Measurements from ENCODE around the gene SARM1.

The SARM1 gene

DNA sequence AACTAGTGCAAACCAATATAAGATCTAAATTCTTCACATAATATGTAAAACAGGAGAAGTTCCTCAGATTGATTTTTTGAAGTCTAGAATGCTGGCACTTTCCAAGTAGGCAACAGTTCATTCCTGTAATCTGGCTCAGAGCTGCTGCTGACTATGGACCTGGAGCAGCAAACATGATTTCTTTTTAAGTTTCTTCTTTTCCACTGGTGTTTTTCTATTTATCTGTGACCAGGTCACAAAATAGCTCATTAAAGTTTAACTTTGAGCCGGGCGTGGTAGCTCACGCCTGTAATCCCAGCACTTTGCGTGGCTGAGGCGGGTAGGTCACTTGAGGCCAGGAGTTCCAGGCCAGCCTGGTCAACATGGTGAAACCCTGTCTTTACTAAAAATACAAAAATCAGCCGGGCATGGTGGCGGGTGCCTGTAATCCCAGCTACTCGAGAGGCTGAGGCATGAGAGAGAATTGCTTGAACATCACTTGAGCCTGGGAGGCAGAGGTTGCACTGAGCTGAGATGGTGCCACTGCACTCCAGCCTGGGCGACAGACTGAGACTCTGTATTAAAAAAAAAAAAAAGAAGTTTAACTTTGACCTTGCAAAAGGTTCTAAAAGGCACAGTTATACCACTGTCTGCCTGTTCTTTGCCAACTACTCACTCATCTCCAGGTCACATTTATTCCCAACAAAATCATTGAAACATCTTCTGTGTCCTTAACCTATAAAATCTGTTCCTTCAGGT is 72.6 kb downstream of the SARM1 start:
- no peak for ATAC-seq
- no peak overlapping the region for H3K27ac Mint-ChIP-seq
- H3K4me1 Mint-ChIP-seq = no peaks in the 10 kb centered on the region
- no peaks in the 10 kb centered on the region for H3K9me3 Mint-ChIP-seq
- no peak overlapping the region for H3K4me3 Mint-ChIP-seq
- no peaks in the 10 kb centered on the region for H3K36me3 Mint-ChIP-seq
- DNase-seq (ENCODE audit: low spot score in 2 of 2) = no peak

DNA sequence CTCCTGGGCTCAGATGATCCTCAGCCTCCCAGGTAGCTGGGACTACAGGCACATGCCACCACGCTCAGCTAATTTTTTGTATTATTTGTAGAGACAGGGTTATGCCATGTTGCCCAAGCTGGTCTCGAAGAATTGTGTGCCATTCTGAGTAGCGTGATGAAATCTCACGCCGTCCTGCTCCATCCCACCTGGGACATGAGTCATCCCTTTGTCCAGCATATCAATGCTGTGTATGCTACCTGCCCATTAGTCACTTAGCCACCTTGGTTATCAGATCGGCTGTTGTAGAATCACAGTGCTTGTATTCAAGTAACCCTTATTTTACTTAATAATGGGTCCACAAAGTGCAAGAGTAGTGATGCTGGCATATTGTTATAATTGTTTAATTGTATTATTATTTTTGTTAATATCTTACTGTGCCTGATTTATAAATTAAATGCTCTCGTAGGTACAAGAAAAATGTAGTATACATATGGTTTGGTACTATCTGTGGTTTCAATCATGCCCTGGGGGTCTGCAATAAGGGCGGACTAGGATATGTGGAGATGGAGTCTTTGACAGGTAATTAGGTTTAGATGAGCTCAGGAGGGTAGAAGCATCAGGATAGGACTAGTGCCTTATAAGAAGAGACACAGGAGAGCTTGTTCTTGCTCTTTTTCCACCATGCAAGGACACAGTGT is 75.4 kb downstream of the SARM1 start:
- no peak overlapping the region for H3K4me3 Mint-ChIP-seq
- no peaks in the 10 kb centered on the region for H3K9me3 Mint-ChIP-seq
- no peak for DNase-seq (ENCODE audit: low spot score in 2 of 2)
- H3K36me3 Mint-ChIP-seq = no peaks in the 10 kb centered on the region
- no peaks in the 10 kb centered on the region for H3K4me1 Mint-ChIP-seq
- no peak for ATAC-seq
- no peak overlapping the region for H3K27ac Mint-ChIP-seq

DNA sequence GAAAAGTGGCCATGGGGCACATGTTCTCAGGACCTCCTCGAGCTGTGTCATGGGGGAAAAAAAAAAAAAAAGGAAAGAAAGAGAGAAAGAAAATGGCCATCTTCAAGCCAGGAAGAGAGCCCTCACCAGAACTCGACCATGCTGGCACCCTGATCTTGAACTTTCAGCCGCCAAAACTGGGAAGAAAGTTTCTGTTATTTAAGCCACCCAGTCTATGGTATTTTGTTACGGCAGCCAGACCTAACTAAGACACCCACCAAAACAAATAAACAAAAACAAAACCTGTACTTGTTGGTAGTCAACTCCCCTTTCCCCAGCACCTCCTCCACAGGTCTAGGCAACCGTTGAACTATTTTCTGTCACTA is 75.9 kb downstream of the SARM1 start:
- DNase-seq (ENCODE audit: low spot score in 2 of 2) (no peak), ATAC-seq (no peak)
- H3K4me1 Mint-ChIP-seq = no peaks in the 10 kb centered on the region
- H3K9me3 Mint-ChIP-seq = no peaks in the 10 kb centered on the region
- no peak overlapping the region for H3K27ac Mint-ChIP-seq
- H3K36me3 Mint-ChIP-seq = no peaks in the 10 kb centered on the region
- H3K4me3 Mint-ChIP-seq = no peak overlapping the region

DNA sequence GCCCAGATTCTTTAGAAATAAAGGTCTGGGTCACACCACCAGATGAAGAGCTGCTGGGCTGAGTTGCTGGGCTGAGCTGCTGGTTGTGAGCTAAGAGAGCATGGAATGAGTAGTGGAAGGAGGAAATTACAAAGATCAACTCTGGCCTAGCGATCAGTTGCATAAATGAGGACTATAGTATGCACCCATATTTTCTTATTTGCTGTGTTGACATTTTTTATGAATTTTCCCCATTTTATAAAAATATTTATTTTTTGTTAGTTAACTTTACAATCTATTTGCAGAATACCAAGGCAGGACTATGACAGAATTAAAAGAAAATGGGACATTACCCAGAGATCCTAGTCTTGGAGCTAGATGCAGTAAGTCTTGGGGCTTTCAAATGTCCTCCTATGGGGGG is 78.4 kb downstream of the SARM1 start:
- H3K9me3 Mint-ChIP-seq = no peaks in the 10 kb centered on the region
- no peaks in the 10 kb centered on the region for H3K36me3 Mint-ChIP-seq
- no peak for ATAC-seq
- no peak overlapping the region for H3K27ac Mint-ChIP-seq
- no peak for DNase-seq (ENCODE audit: low spot score in 2 of 2)
- H3K4me3 Mint-ChIP-seq = no peak overlapping the region
- H3K4me1 Mint-ChIP-seq = no peaks in the 10 kb centered on the region
